ENCODE measurements around the gene SERPINA5.

DNA sequence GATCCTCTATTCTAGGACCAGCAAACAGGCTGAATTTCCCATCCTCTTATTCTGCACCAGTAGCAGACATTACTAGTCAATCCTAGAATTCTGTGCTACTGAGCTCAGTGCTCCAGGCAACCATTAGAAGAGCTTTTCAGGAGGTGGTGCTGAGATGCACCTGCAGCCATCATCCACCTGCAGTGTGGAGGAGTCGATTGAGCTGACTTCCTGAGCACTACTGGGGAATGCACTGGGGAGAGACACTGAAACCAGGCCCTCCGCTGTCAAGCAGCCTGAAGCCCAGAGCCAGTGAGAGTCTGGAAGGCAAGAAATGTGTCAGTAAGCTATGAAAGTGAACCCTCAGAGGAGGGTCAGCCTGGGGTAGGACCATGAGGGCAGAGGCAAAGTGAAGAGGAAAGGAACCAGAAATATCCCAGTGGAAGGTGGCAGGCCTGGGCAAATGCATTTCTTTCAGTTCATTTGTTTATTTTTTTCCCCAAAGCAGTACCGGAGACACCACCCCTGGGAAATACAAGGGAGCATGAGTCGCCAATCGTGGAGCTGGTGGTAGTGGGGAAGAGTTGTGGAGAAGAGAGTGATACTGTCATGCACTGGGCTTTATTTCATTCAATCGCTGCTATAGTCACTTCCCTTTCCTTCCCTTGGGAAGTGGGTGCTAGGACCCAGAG lies 43.0 kb upstream of the SERPINA5 start:
- TF ChIP-seq POLR2AphosphoS5 (IDR thresholded peaks at IDR 0.05): no peak
- TF ChIP-seq, protein P1, sequence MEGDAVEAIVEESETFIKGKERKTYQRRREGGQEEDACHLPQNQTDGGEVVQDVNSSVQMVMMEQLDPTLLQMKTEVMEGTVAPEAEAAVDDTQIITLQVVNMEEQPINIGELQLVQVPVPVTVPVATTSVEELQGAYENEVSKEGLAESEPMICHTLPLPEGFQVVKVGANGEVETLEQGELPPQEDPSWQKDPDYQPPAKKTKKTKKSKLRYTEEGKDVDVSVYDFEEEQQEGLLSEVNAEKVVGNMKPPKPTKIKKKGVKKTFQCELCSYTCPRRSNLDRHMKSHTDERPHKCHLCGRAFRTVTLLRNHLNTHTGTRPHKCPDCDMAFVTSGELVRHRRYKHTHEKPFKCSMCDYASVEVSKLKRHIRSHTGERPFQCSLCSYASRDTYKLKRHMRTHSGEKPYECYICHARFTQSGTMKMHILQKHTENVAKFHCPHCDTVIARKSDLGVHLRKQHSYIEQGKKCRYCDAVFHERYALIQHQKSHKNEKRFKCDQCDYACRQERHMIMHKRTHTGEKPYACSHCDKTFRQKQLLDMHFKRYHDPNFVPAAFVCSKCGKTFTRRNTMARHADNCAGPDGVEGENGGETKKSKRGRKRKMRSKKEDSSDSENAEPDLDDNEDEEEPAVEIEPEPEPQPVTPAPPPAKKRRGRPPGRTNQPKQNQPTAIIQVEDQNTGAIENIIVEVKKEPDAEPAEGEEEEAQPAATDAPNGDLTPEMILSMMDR (IDR thresholded peaks at IDR 0.05): no peak
- no peak for TF ChIP-seq POLR2A (IDR thresholded peaks at IDR 0.05)
- TF ChIP-seq EP300 (IDR thresholded peaks at IDR 0.05): no peak
